Fibroblast of lung (primary cell): Measurements from ENCODE around the gene SH3D19.

Experiments
- EZH2 ChIP-seq: IDR thresholded peaks from 2 replicates; pipeline ENCODE4 v1.5.1; 2012; ENCODE audit warnings: low read length, control low read depth, mild to moderate bottlenecking; ENCODE audit errors: missing control alignments
- TF ChIP-seq, protein P1 (sequence below), 2 donors: IDR thresholded peaks in 1 of 2; conservative IDR thresholded peaks in 1 of 2; 1 replicate in 1 of 2; 2 replicates in 1 of 2; pipeline ENCODE4 v1.5.1; 2011 to 2012; ENCODE audit warnings: low read length in 2 of 2, control low read depth in 1 of 2, inconsistent platforms in 1 of 2, low read depth in 1 of 2, mild to moderate bottlenecking in 1 of 2

DNA sequence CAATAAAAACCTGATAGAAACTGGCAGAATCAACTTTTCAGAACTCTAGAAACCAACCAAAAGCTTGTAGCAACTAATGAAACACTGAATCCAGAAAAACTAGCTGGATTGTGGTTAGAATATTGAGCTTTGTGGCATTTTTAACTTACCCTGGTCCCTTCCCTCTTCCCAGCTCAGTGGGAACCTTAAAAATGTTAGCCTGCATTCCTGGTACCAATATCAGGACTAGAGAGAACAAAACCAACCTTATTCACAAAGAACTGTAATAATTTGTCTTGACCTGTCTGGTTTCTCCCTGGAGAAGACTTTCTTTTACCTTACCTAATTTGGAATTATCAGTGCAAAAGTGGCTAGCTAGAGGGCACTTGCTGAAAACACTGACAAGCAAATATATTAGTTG lies 21.2 kb downstream of the SH3D19 start:
- TF ChIP-seq, protein P1, sequence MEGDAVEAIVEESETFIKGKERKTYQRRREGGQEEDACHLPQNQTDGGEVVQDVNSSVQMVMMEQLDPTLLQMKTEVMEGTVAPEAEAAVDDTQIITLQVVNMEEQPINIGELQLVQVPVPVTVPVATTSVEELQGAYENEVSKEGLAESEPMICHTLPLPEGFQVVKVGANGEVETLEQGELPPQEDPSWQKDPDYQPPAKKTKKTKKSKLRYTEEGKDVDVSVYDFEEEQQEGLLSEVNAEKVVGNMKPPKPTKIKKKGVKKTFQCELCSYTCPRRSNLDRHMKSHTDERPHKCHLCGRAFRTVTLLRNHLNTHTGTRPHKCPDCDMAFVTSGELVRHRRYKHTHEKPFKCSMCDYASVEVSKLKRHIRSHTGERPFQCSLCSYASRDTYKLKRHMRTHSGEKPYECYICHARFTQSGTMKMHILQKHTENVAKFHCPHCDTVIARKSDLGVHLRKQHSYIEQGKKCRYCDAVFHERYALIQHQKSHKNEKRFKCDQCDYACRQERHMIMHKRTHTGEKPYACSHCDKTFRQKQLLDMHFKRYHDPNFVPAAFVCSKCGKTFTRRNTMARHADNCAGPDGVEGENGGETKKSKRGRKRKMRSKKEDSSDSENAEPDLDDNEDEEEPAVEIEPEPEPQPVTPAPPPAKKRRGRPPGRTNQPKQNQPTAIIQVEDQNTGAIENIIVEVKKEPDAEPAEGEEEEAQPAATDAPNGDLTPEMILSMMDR (conservative IDR thresholded peaks at IDR 0.05 in 1 of 2, IDR thresholded peaks at IDR 0.05 in 1 of 2; ENCODE audit: low read depth in 1 of 2, low read length in 2 of 2): no peak
- no peak for TF ChIP-seq EZH2
